Hepatocyte (in vitro differentiated cells): ENCODE data around the gene PYDC1. TPM values are rescaled to one million over a fixed set of nuclear protein-coding genes. Genes with fewer than 3 reads are reported as not detected.

ENCODE experiments used
- DNase-seq: peaks from one replicate; pipeline ENCODE4 v3.0.0-alpha.2; 2016; ENCODE audit warnings: low spot score
- H2AFZ ChIP-seq: fragments of 200-600 bp; sonication (generic); 2 replicates; pipeline ENCODE4 v1.6.0; 2016; ENCODE audit warnings: antibody characterized with exemption, mild to moderate bottlenecking
- H3K27ac ChIP-seq: fragments of 200-600 bp; sonication (generic); 2 replicates; pipeline ENCODE4 v1.5.1; 2016; ENCODE audit warnings: mild to moderate bottlenecking
- H3K27me3 ChIP-seq: fragments of 200-600 bp; sonication (generic); 2 replicates; pipeline ENCODE4 v1.6.1; 2016
- H3K36me3 ChIP-seq: fragments of 200-600 bp; sonication (generic); replicated peaks from 2 replicates; pipeline ENCODE4 v1.5.1; 2016; ENCODE audit warnings: low read depth; ENCODE audit not compliant: insufficient read depth
- H3K4me1 ChIP-seq: fragments of 200-600 bp; sonication (generic); 2 replicates; pipeline ENCODE4 v1.5.1; 2016; ENCODE audit warnings: mild to moderate bottlenecking, moderate library complexity; ENCODE audit not compliant: insufficient read depth
- H3K4me2 ChIP-seq: fragments of 200-600 bp; sonication (generic); 2 replicates; pipeline ENCODE4 v1.6.0; 2016
- H3K4me3 ChIP-seq: fragments of 200-600 bp; sonication (generic); 2 replicates; pipeline ENCODE4 v1.5.1; 2016; ENCODE audit warnings: mild to moderate bottlenecking
- H3K79me2 ChIP-seq: fragments of 200-600 bp; sonication (generic); 2 replicates; pipeline ENCODE4 v1.6.0; 2017; ENCODE audit warnings: mild to moderate bottlenecking
- H3K9me2 ChIP-seq: fragments of 200-600 bp; sonication (generic); replicated peaks from 2 replicates; pipeline ENCODE4 v1.6.0; 2017; ENCODE audit warnings: mild to moderate bottlenecking; ENCODE audit not compliant: insufficient read depth
- H3K9me3 ChIP-seq: fragments of 200-600 bp; sonication (generic); 2 replicates; pipeline ENCODE4 v1.5.1; 2016; ENCODE audit warnings: low read depth, mild to moderate bottlenecking
- H4K20me1 ChIP-seq: fragments of 200-600 bp; sonication (generic); 2 replicates; pipeline ENCODE4 v1.6.0; 2016; ENCODE audit warnings: mild to moderate bottlenecking; ENCODE audit not compliant: insufficient read depth, poor library complexity, severe bottlenecking
- CTCF ChIP-seq: fragments of 200-600 bp; sonication (generic); IDR thresholded peaks from 2 replicates; pipeline ENCODE4 v1.5.1; 2016; ENCODE audit warnings: antibody characterized with exemption, mild to moderate bottlenecking; ENCODE audit not compliant: poor library complexity
- EZH2 ChIP-seq: fragments of 200-600 bp; sonication (generic); IDR thresholded peaks from 2 replicates; pipeline ENCODE4 v1.6.1; 2016; ENCODE audit warnings: antibody characterized with exemption, mild to moderate bottlenecking, borderline replicate concordance
- EZH2phosphoT487 ChIP-seq: fragments of 200-600 bp; sonication (generic); IDR thresholded peaks from one replicate; pipeline ENCODE4 v1.6.1; 2018; ENCODE audit warnings: antibody characterized with exemption, mild to moderate bottlenecking, low read depth, moderate library complexity; ENCODE audit not compliant: unreplicated experiment, severe bottlenecking
- WGBS: methylation state at CpG from one replicate; pipeline ENCODE4 v1.1.6; 2016; ENCODE audit warnings: low lambda C conversion rate; ENCODE audit errors: missing lambda C conversion rate; 5-methylcytosine and 5-hydroxymethylcytosine counted together
- polyA plus RNA-seq: library from polyadenylated mRNA; unstranded; fragments of >200 nt; fragmentation: Nextera tagmentation; extraction: Ambion mirVana; gene quantifications from 2 replicates; pipeline ENCODE4 v1.2.1, GENCODE V29; 2016
- total RNA-seq: library from RNA; depleted of rRNA; stranded (reverse); fragments of >200 nt; gene quantifications from 2 replicates; pipeline ENCODE4 v1.2.3, GENCODE V29; 2014

Gene PYDC1
- total and polyA plus RNA-seq, 2 experiments from 2014 or later, result not detected

GRCh38 chr16:31214708-31215286 lies 2.1 kb downstream of the PYDC1 start:
- H3K27ac ChIP-seq, result no peak overlapping the region
- DNase-seq, result no peak
- H3K4me3 ChIP-seq, result peak overlapping the region; percentile 36
- peaks cover 70% of the 10 kb centered on the region for H3K27me3 ChIP-seq
- H3K79me2 ChIP-seq, result no peaks in the 10 kb centered on the region
- H3K36me3 ChIP-seq, result no peaks in the 10 kb centered on the region
- no peaks in the 10 kb centered on the region for H3K9me2 ChIP-seq
- H4K20me1 ChIP-seq, result no peaks in the 10 kb centered on the region
- WGBS, result 3% methylated on average over 57 of the region's 58 CpGs
- H3K4me1 ChIP-seq, result peaks cover 27% of the 10 kb centered on the region
- peak overlapping the region; percentile 96 for H3K4me2 ChIP-seq
- H3K9me3 ChIP-seq, result no peaks in the 10 kb centered on the region
- peak overlapping the region; percentile 50 for H2AFZ ChIP-seq
- no peak for TF ChIP-seq CTCF
- no peak for TF ChIP-seq EZH2phosphoT487
- peak; percentile 87 for TF ChIP-seq EZH2

- H4K20me1 ChIP-seq, result no peaks in the 10 kb centered on the region
- H3K4me3 ChIP-seq, result no peak within 1 kb of the TSS
- H3K36me3 ChIP-seq, result no peaks in the 10 kb centered on the region
- H3K79me2 ChIP-seq, result no peaks in the 10 kb centered on the region
- H3K9me3 ChIP-seq, result no peaks in the 10 kb centered on the region
- no peak within 1 kb of the TSS for H3K27ac ChIP-seq
- H3K9me2 ChIP-seq, result no peaks in the 10 kb centered on the region
- peaks cover 70% of the 10 kb centered on the region for H3K27me3 ChIP-seq
- peaks cover 27% of the 10 kb centered on the region for H3K4me1 ChIP-seq
- H3K4me2 ChIP-seq, result peak within 1 kb of the TSS; percentile 96
- TF ChIP-seq CTCF, result no peak
- TF ChIP-seq EZH2phosphoT487, result no peak
- TF ChIP-seq EZH2, result no peak
- WGBS, result 53% methylated on average over 24 of the region's 25 CpGs
- H2AFZ ChIP-seq, result peak within 1 kb of the TSS; percentile 50
- DNase-seq, result no peak
Measured at GRCh38 chr16:31213877-31214707, 2.8 kb downstream of the PYDC1 start, which contains the start of gene TRIM72. TSS of gene TRIM72 (plus strand) at chr16:31214119. CDS start at chr16:31214739, 620 bp downstream.

- 85% methylated on average over 1 of the region's 1 CpG for WGBS
- H3K9me2 ChIP-seq, result no peaks in the 10 kb centered on the region
- peaks cover 64% of the 10 kb centered on the region for H3K27me3 ChIP-seq
- no peaks in the 10 kb centered on the region for H4K20me1 ChIP-seq
- no peaks in the 10 kb centered on the region for H3K9me3 ChIP-seq
- H3K27ac ChIP-seq, result no peak overlapping the region
- H3K4me1 ChIP-seq, result peaks cover 27% of the 10 kb centered on the region
- no peak overlapping the region for H2AFZ ChIP-seq
- no peaks in the 10 kb centered on the region for H3K79me2 ChIP-seq
- no peak for DNase-seq
- TF ChIP-seq EZH2 (no peak), CTCF (no peak), EZH2phosphoT487 (no peak)
- no peak overlapping the region for H3K4me3 ChIP-seq
- no peaks in the 10 kb centered on the region for H3K36me3 ChIP-seq
- H3K4me2 ChIP-seq, result no peak overlapping the region
Measured at GRCh38 chr16:31213342-31213741, 3.6 kb downstream of the PYDC1 start.
